Heart right ventricle (tissue), 16 donors: ENCODE results near the gene PERP. TPM values are rescaled to one million over a fixed set of nuclear protein-coding genes. Genes with fewer than 3 reads are reported as not detected.
"Not testable (repeated sequence)": the region's sequence is repeated elsewhere in the genome, so short reads cannot be mapped to it uniquely, and the experiment has no call there.

ENCODE experiments used
- ATAC-seq, 8 donors: fragments of 200-7000 bp; cut with Tn5 transposase; one replicate each; pipeline ENCODE4 v1.9.1; 2020; ENCODE audit warnings: mild to moderate bottlenecking in 8 of 8, moderate library complexity in 8 of 8, moderate number of reproducible peaks in 1 of 8
- DNase-seq, 2 donors: peaks; one replicate each; pipeline ENCODE4 v3.0.0-alpha.2; 2020
- H3K27ac ChIP-seq, 10 donors: fragments of 200-600 bp; sonication (generic) in 2 of 10; one replicate each; pipeline versions ENCODE4 v1.5.0 to v1.8.0; 2020 to 2022; ENCODE audit warnings: mild to moderate bottlenecking in 3 of 10
- H3K27me3 ChIP-seq, 7 donors: fragments of 200-600 bp; one replicate each; pipeline ENCODE4 v1.8.0; 2021 to 2022; ENCODE audit warnings: mild to moderate bottlenecking in 2 of 7
- H3K36me3 ChIP-seq, 9 donors: fragments of 200-600 bp; sonication (generic) in 1 of 9; one replicate each; pipeline versions ENCODE4 v1.5.0 to v1.8.0; 2020 to 2022; ENCODE audit warnings: mild to moderate bottlenecking in 2 of 9
- H3K4me1 ChIP-seq, 9 donors: fragments of 200-600 bp; sonication (generic) in 1 of 9; one replicate each; pipeline versions ENCODE4 v1.5.0 to v1.8.0; 2020 to 2022; ENCODE audit warnings: mild to moderate bottlenecking in 4 of 9
- H3K4me3 ChIP-seq, 10 donors: fragments of 200-600 bp; sonication (generic) in 2 of 10; one replicate each; pipeline versions ENCODE4 v1.5.0 to v1.8.0; 2020 to 2022; ENCODE audit warnings: mild to moderate bottlenecking in 7 of 10, moderate library complexity in 2 of 10
- H3K9me3 ChIP-seq, 11 donors: fragments of 200-600 bp in 10 of 11; sonication (generic) in 2 of 11; one replicate each; pipeline versions ENCODE4 v1.5.0 to v1.8.0; 2013 to 2022; ENCODE audit warnings: mild to moderate bottlenecking in 2 of 11, control low read depth in 1 of 11, moderate library complexity in 1 of 11
- WGBS, 2 donors: extraction: QIAGEN DNeasy Blood & Tissue Kit; methylation state at CpG; one replicate each; pipeline ENCODE4 v1.1.7; 2013; ENCODE audit warnings: inconsistent platforms in 1 of 2; 5-methylcytosine and 5-hydroxymethylcytosine counted together
- intact Hi-C, 10 donors: fragments of 100-400 bp; cut with DNase I; formaldehyde crosslinking; loops; one replicate each; pipeline versions ENCODE4 v1.11.1 to v1.14.2; 2022
- polyA plus RNA-seq, 2 donors: library from polyadenylated mRNA; stranded (reverse); fragments of 200-250 nt; gene quantifications; one replicate each; pipeline ENCODE4 v1.2.3, GENCODE V29; 2013
- total RNA-seq, 10 donors: library from RNA; stranded (reverse); fragmentation: NEBNext Ultra II Directional in 3 of 10; extraction: Animal tissue kit (Norgen Biotek cat#: 25700) in 3 of 10; gene quantifications; one replicate each; pipeline versions ENCODE4 v1.2.1 to v1.2.4, GENCODE V29; 2021 to 2023
- TF ChIP-seq, protein P1 (sequence below), 9 donors: fragments of 200-600 bp; sonication (generic) in 2 of 9; IDR thresholded peaks; one replicate each; pipeline versions ENCODE4 v1.5.0 to v1.8.0; 2021 to 2022; ENCODE audit warnings: antibody characterized with exemption in 9 of 9, mild to moderate bottlenecking in 5 of 9, moderate library complexity in 1 of 9
- donor health status: Arrhythmogenic right ventricular cardiomyopathy.
- donor health status: ischemic (EF 13 %, LVEDD 7.1; RV severe dilation, severe dysfunction).
- donor health status: healthy with polysubstance abuse.
- donor health status: DM: no; HTN: yes; CAD: no.
- donor health status: DM: no; HTN: no; CAD: no.
- donor health status: ischemic (EF 25% LVEDD 6.9; RV normal size, moderate dysfunction).
- donor health status: ischemic (EF 25% LVEDD 5.7; RV mildly dilated, moderate dysfunction).
- donor health status: healthy.
- donor health status: DM: yes; HTN: yes; CAD: no.
- donor health status: Ischemic cardiomyopathy.
- donor health status: ischemic (EF 35%, LVEDD 5.7; RV mildly dilated, moderate dysfunction).
- donor health status: nonischemic (EF 11% LVEDD 7.7; RV severe dilation, severe dysfunction).
- donor health status: DM: yes; HTN: yes; CAD: no.
- donor health status: PGD.
- donor health status: ischemic (EF 29% LVEDD 5.4; RV normal size, mild dysfunction).
- donor health status: nonischemic (EF 23%, LVEDD 6.1; RV moderate dilation, normal function).

The PERP gene
- total and polyA plus RNA-seq, 12 donors, result 29.3 to 70.1 (median 55.4) TPM

DNA sequence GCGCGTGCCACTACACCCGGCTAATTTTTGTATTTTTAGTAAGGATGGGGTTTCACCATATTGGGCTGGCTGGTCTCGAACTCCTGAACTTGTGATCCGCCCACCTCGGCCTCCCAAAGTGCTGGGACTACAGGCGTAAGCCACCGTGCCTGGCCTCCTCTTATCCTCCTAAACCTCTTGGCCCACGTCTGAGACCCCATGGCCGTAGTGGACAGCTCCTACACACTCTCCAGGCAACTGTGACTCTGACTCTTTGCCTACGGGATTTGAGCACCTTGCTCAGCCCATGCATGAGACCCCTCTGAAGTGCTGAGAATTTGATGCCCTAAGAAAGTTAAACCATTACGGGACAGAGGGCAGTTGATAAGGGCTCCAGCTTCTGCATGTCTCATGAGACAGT, 25.0 kb downstream of the PERP start:
- ATAC-seq (no peak), DNase-seq (no peak)
- no peaks in the 10 kb centered on the region for H3K27me3 ChIP-seq
- no peak overlapping the region for H3K27ac ChIP-seq
- TF ChIP-seq, protein P1, sequence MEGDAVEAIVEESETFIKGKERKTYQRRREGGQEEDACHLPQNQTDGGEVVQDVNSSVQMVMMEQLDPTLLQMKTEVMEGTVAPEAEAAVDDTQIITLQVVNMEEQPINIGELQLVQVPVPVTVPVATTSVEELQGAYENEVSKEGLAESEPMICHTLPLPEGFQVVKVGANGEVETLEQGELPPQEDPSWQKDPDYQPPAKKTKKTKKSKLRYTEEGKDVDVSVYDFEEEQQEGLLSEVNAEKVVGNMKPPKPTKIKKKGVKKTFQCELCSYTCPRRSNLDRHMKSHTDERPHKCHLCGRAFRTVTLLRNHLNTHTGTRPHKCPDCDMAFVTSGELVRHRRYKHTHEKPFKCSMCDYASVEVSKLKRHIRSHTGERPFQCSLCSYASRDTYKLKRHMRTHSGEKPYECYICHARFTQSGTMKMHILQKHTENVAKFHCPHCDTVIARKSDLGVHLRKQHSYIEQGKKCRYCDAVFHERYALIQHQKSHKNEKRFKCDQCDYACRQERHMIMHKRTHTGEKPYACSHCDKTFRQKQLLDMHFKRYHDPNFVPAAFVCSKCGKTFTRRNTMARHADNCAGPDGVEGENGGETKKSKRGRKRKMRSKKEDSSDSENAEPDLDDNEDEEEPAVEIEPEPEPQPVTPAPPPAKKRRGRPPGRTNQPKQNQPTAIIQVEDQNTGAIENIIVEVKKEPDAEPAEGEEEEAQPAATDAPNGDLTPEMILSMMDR (IDR thresholded peaks at IDR 0.05), result no peak
- 84 to 89% methylated on average over 12 of the region's 12 CpGs for WGBS, 2 donors
- no peaks in the 10 kb centered on the region for H3K4me1 ChIP-seq
- peaks cover 0 to 13% (median 0%) of the 10 kb centered on the region in 11 donors for H3K9me3 ChIP-seq
- intact Hi-C loops, result no loop called here
- H3K4me3 ChIP-seq, result no peak overlapping the region
- H3K36me3 ChIP-seq, result no peaks in the 10 kb centered on the region

DNA sequence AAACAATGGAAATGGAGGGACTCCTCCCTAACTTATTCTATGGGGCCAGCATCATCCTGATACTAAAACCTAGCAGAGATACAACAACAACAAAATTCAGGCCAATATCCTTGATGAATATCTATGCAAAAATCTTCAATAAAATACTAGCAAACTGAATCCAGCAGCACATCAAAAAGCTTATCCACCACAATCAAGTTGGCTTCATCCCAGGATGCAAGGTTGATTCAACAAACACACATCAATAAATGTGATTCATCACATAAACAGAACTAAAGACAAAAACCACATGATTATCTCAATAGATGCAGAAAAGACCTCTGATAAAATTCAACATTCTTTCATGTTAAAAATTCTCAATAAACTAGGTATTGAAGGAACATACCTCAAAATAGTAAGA, 27.7 kb downstream of the PERP start:
- H3K27me3 ChIP-seq, H3K4me3 ChIP-seq, H3K4me1 ChIP-seq, ATAC-seq, DNase-seq, H3K36me3 ChIP-seq, H3K27ac ChIP-seq, intact Hi-C loops: not testable (repeated sequence)
- H3K9me3 ChIP-seq, result peaks cover 0 to 16% (median 0%) of the 10 kb centered on the region in 11 donors

DNA sequence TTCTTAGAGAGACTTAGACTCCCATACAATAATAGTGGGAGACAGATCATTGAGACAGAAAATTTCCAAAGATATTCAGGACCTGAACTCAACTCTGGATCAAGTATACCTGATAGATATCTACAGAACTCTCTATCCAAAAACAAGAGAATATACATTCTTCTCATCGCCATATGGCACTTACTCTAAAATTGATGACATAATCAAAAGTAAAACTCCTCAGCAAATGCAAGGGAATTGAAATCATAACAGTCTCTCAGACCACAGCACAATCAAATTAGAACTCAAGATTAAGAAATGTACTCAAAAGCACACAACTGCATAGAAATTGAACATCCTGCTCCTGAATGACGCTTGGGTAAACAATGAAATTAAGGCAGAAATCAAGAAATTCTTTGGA, 28.7 kb downstream of the PERP start:
- Histone ChIP-seq H3K27ac (no peak overlapping the region), H3K4me3 (no peak overlapping the region), H3K9me3 (peaks cover 0 to 19% (median 0%) of the 10 kb centered on the region in 11 donors), H3K4me1 (no peaks in the 10 kb centered on the region), H3K27me3 (no peaks in the 10 kb centered on the region), H3K36me3 (no peaks in the 10 kb centered on the region)
- DNase-seq, result no peak
- ATAC-seq, result no peak
- WGBS, 2 donors, result 86 to 94% methylated on average over 2 of the region's 2 CpGs
- intact Hi-C loops, result no loop called here
- TF ChIP-seq, protein P1 (IDR thresholded peaks at IDR 0.05), result no peak

DNA sequence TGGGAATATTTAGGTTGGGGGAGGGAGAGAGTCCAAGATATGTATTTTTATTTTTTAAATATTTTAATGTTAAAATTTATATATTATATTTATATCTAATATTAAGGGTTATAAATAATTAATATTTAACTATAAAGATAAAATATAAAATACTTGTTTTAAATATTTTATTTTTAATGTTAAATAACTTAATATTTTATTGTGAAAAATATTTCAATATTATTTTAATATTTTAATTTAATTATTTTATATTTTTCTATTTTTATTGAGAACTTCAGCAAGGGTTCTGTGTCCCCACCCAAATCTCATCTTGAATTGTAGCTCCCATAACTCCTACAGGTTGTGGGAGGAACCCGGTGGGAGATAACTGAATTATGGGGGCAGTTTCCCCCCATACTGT, 34.0 kb downstream of the PERP start:
- DNase-seq (no peak), ATAC-seq (no peak)
- no peaks in the 10 kb centered on the region for H3K36me3 ChIP-seq
- peaks cover 0 to 13% (median 0%) of the 10 kb centered on the region in 11 donors for H3K9me3 ChIP-seq
- no peaks in the 10 kb centered on the region for H3K27me3 ChIP-seq
- TF ChIP-seq, protein P1 (IDR thresholded peaks at IDR 0.05), result no peak
- H3K4me3 ChIP-seq, result no peak overlapping the region
- 85 to 86% methylated on average over 1 of the region's 1 CpG for WGBS, 2 donors
- H3K4me1 ChIP-seq, result no peaks in the 10 kb centered on the region
- H3K27ac ChIP-seq, result no peak overlapping the region
- intact Hi-C loops, result no loop called here

DNA sequence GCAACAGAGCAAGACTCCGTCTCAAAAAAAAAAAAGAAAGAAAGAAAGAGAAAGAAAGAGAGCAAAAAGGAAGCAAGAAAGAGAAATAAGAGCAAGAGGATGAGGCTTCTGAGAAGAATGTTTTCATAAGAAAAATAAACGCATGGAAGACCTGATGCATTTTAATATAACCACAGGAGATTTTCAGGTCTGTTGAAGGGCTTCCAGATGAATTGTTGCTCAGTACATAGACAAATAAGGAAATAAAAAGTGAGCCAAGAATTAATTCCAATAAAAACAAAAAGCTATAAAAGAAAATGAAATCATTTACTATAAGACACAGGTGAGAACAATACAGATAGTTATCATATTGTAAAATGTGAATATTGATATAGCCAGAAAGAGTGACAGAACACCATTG, 43.5 kb downstream of the PERP start:
- intact Hi-C loops, result no loop called here
- Histone ChIP-seq H3K27me3 (no peaks in the 10 kb centered on the region), H3K9me3 (no peaks in the 10 kb centered on the region), H3K36me3 (no peaks in the 10 kb centered on the region), H3K27ac (no peak overlapping the region), H3K4me3 (no peak overlapping the region), H3K4me1 (no peaks in the 10 kb centered on the region)
- ATAC-seq (no peak), DNase-seq (no peak)
- 72 to 90% methylated on average over 2 of the region's 2 CpGs for WGBS, 2 donors
- TF ChIP-seq, protein P1 (IDR thresholded peaks at IDR 0.05), result no peak
